HepG2 (cell line): Measurements from ENCODE around the gene RARA. TPM values are rescaled to one million over a fixed set of nuclear protein-coding genes. Genes with fewer than 3 reads are reported as not detected.
A peak's percentile ranks its signal among the peaks of the same experiment; 100 is the strongest.

ENCODE experiments used
- POLR2A ChIP-seq, 2 experiments: IDR thresholded peaks; 2 replicates each; pipeline ENCODE4 v1.6.1; 2011; ENCODE audit warnings: low read depth in 2 of 2, low read length in 2 of 2, mild to moderate bottlenecking in 1 of 2, moderate library complexity in 1 of 2; ENCODE audit not compliant: insufficient read depth in 1 of 2
- PPARG ChIP-seq: conservative IDR thresholded peaks from 2 replicates; pipeline ENCODE4 v1.6.1; 2016; ENCODE audit warnings: missing biosample characterization, missing genetic modification reagents
- SAP130 ChIP-seq: IDR thresholded peaks from 2 replicates; pipeline ENCODE4 v1.6.1; 2016; ENCODE audit warnings: low read depth
- SRY ChIP-seq: sonication (generic); formaldehyde crosslinking; IDR thresholded peaks from 2 replicates; pipeline ENCODE4 v1.8.0; 2022; ENCODE audit warnings: mild to moderate bottlenecking, missing genetic modification reagents
- TAF1 ChIP-seq: sonication (generic); formaldehyde crosslinking; IDR thresholded peaks from 2 replicates; pipeline ENCODE4 v1.4.0; 2020; ENCODE audit warnings: missing genetic modification reagents
- USF2 ChIP-seq, 2 experiments: sonication (generic) in 1 of 2; formaldehyde crosslinking in 1 of 2; IDR thresholded peaks; 2 replicates each; pipeline versions ENCODE4 v1.5.1 to v1.6.1; 2011 to 2020; ENCODE audit warnings: borderline replicate concordance in 1 of 2, low read depth in 1 of 2, low read length in 1 of 2, mild to moderate bottlenecking in 1 of 2, missing genetic modification reagents in 1 of 2, moderate library complexity in 1 of 2
- ZBTB40 ChIP-seq, 2 experiments: fragments of 450-650 bp in 1 of 2; sonication (generic) in 1 of 2; formaldehyde crosslinking in 1 of 2; IDR thresholded peaks; 2 replicates each; pipeline versions ENCODE4 v1.6.1 to v1.8.0; 2016 to 2022; ENCODE audit warnings: antibody characterized with exemption in 1 of 2, mild to moderate bottlenecking in 1 of 2, missing genetic modification reagents in 1 of 2
- ZNF362 ChIP-seq: sonication (generic); formaldehyde crosslinking; IDR thresholded peaks from 2 replicates; pipeline ENCODE4 v1.4.0; 2020; ENCODE audit warnings: missing genetic modification reagents, mild to moderate bottlenecking, borderline replicate concordance
- ZNF547 ChIP-seq: sonication (generic); formaldehyde crosslinking; IDR thresholded peaks from 2 replicates; pipeline ENCODE4 v1.5.1; 2020; ENCODE audit warnings: mild to moderate bottlenecking, missing genetic modification reagents
- polyA plus RNA-seq, 8 experiments: library from polyadenylated mRNA; depleted of rRNA in 3 of 8; stranded (reverse) in 7 of 8; unstranded in 1 of 8; fragments of >200 nt; fragmentation: Illumina TruSeq in 4 of 8; extraction: Trizol in 4 of 8; gene quantifications; 2 replicates each; pipeline versions ENCODE4 v1.2.1 to v1.2.3, GENCODE V29; 2011 to 2016; ENCODE audit warnings: low read depth in 4 of 8, missing spikeins in 1 of 8, mixed read lengths in 1 of 8; ENCODE audit not compliant: insufficient read depth in 1 of 8
- total RNA-seq, 5 experiments: library from RNA; depleted of rRNA; stranded (reverse); fragments of >200 nt; fragmentation: Illumina TruSeq; extraction: Trizol; gene quantifications; 2 replicates each; pipeline ENCODE4 v1.2.3, GENCODE V29; 2016; ENCODE audit warnings: low read depth in 1 of 5
- TF ChIP-seq, protein P1 (sequence below): sonication (generic); formaldehyde crosslinking; IDR thresholded peaks from 2 replicates; pipeline ENCODE4 v1.5.1; 2020; ENCODE audit warnings: mild to moderate bottlenecking, missing genetic modification reagents, moderate library complexity

RARA gene
- total and polyA plus RNA-seq, 2 of the 13 experiments (the other 11 are each of a cell fraction or from before 2014, with no cell fraction given) = 6.4 to 8.6 TPM

GRCh38 chr17:40317880-40318829, 9.2 kb downstream of the RARA start (continued):
- TF ChIP-seq ZBTB40 (IDR thresholded peaks at IDR 0.05) = no peak
- no peak; the same call in none of the 2 replicates for TF ChIP-seq ZBTB40 (CRISPR knock-in tag; IDR thresholded peaks at IDR 0.05)
- peak; percentile 89 for TF ChIP-seq ZNF547 (CRISPR knock-in tag)
- peak; percentile 84; the same call in 1 of the 2 replicates for TF ChIP-seq SRY (CRISPR knock-in tag)
- peak; percentile 68 for TF ChIP-seq PPARG (CRISPR knock-in tag)
- no peak; the same call in 1 of the 2 replicates for TF ChIP-seq ZNF362 (CRISPR knock-in tag)
- TF ChIP-seq, protein P1, sequence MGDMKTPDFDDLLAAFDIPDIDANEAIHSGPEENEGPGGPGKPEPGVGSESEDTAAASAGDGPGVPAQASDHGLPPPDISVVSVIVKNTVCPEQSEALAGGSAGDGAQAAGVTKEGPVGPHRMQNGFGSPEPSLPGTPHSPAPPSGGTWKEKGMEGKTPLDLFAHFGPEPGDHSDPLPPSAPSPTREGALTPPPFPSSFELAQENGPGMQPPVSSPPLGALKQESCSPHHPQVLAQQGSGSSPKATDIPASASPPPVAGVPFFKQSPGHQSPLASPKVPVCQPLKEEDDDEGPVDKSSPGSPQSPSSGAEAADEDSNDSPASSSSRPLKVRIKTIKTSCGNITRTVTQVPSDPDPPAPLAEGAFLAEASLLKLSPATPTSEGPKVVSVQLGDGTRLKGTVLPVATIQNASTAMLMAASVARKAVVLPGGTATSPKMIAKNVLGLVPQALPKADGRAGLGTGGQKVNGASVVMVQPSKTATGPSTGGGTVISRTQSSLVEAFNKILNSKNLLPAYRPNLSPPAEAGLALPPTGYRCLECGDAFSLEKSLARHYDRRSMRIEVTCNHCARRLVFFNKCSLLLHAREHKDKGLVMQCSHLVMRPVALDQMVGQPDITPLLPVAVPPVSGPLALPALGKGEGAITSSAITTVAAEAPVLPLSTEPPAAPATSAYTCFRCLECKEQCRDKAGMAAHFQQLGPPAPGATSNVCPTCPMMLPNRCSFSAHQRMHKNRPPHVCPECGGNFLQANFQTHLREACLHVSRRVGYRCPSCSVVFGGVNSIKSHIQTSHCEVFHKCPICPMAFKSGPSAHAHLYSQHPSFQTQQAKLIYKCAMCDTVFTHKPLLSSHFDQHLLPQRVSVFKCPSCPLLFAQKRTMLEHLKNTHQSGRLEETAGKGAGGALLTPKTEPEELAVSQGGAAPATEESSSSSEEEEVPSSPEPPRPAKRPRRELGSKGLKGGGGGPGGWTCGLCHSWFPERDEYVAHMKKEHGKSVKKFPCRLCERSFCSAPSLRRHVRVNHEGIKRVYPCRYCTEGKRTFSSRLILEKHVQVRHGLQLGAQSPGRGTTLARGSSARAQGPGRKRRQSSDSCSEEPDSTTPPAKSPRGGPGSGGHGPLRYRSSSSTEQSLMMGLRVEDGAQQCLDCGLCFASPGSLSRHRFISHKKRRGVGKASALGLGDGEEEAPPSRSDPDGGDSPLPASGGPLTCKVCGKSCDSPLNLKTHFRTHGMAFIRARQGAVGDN (CRISPR knock-in tag) = peak; percentile 96
- TF ChIP-seq USF2 (IDR thresholded peaks at IDR 0.05; ENCODE audit: low read depth, low read length) = peak; percentile 78
- TF ChIP-seq USF2 (CRISPR knock-in tag; IDR thresholded peaks at IDR 0.05; ENCODE audit: borderline replicate concordance) = peak; percentile 95
- TF ChIP-seq TAF1 (CRISPR knock-in tag) = peak; percentile 85
- TF ChIP-seq POLR2A (IDR thresholded peaks at IDR 0.05; ENCODE audit: insufficient read depth in 1 of 2, low read depth in 2 of 2, low read length in 2 of 2) = peak; percentile 66 to 88
- peak; percentile 95 for TF ChIP-seq SAP130 (CRISPR knock-in tag)
